ENCODE measurements around the gene CCAR1.
"Not testable (repeated sequence)": the region's sequence is repeated elsewhere in the genome, so short reads cannot be mapped to it uniquely, and the experiment has no call there.

CCAR1 gene

GRCh38 chr10:68697106-68697505, 23.9 kb upstream of the CCAR1 start:
- Histone ChIP-seq H3K4me2 (ENCODE audit: low read depth, low read length) (no peak overlapping the region), H3K9me3 (replicated peaks; ENCODE audit: insufficient read depth, low read length) (no peaks in the 10 kb centered on the region), H3F3A (ENCODE audit: insufficient read depth, low read length) (no peaks in the 10 kb centered on the region), H4K20me1 (ENCODE audit: insufficient read depth, low read length) (no peaks in the 10 kb centered on the region), H3K9ac (ENCODE audit: low read length) (no peak overlapping the region), H3K36me3 (replicated peaks; ENCODE audit: insufficient read depth, low read length) (no peaks in the 10 kb centered on the region), H3K27me3 (replicated peaks; ENCODE audit: insufficient read depth, low read length) (no peaks in the 10 kb centered on the region), H3K79me2 (ENCODE audit: low read length) (no peaks in the 10 kb centered on the region), H2AFZ (ENCODE audit: low read length) (no peak overlapping the region), H3K9me2 (replicated peaks; ENCODE audit: insufficient read depth, low read length) (no peaks in the 10 kb centered on the region), H3K27ac (ENCODE audit: low read length) (no peak overlapping the region), H3K4me3 (ENCODE audit: low read length) (no peak overlapping the region), H3K4me1 (ENCODE audit: low read length) (no peaks in the 10 kb centered on the region)
- no peak for TF ChIP-seq EZH2 (optimal IDR thresholded peaks at IDR 0.05; ENCODE audit: low read depth, low read length)
- no peak for TF ChIP-seq CTCF (IDR thresholded peaks at IDR 0.05; ENCODE audit: low read length)
- no peak for TF ChIP-seq EZH2phosphoT487 (IDR thresholded peaks at IDR 0.05; ENCODE audit: low read length)
- no peak for DNase-seq

DNA sequence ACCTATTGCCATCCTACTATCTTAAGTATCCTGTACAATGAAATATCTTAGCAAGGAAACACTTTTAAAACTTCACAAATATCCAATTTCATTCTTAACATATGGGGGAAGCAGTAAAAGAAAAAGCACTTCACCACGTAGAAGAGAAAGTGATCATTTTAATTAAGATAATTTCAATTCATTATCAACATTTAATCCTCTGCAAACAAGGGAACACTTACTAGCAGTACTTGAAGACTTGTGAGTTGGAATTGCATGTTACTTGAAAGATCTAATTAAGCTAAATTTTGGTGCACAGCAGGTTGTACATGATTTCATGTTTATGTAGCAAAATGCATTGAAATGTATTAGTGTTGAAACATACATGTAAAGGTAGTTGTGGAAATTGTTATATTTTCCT, 20.8 kb upstream of the CCAR1 start:
- Histone ChIP-seq H3K9me3 (replicated peaks; ENCODE audit: insufficient read depth, low read length) (no peaks in the 10 kb centered on the region), H3K36me3 (replicated peaks; ENCODE audit: insufficient read depth, low read length) (no peaks in the 10 kb centered on the region), H3K27ac (ENCODE audit: low read length) (no peak overlapping the region), H2AFZ (ENCODE audit: low read length) (no peak overlapping the region), H3K9ac (ENCODE audit: low read length) (no peak overlapping the region), H4K20me1 (ENCODE audit: insufficient read depth, low read length) (no peaks in the 10 kb centered on the region), H3K4me1 (ENCODE audit: low read length) (no peaks in the 10 kb centered on the region), H3F3A (ENCODE audit: insufficient read depth, low read length) (no peaks in the 10 kb centered on the region), H3K79me2 (ENCODE audit: low read length) (no peaks in the 10 kb centered on the region), H3K4me2 (ENCODE audit: low read depth, low read length) (no peak overlapping the region), H3K4me3 (ENCODE audit: low read length) (no peak overlapping the region), H3K9me2 (replicated peaks; ENCODE audit: insufficient read depth, low read length) (no peaks in the 10 kb centered on the region), H3K27me3 (replicated peaks; ENCODE audit: insufficient read depth, low read length) (no peaks in the 10 kb centered on the region)
- TF ChIP-seq EZH2 (optimal IDR thresholded peaks at IDR 0.05; ENCODE audit: low read depth, low read length) = no peak
- no peak for TF ChIP-seq EZH2phosphoT487 (IDR thresholded peaks at IDR 0.05; ENCODE audit: low read length)
- no peak for TF ChIP-seq CTCF (IDR thresholded peaks at IDR 0.05; ENCODE audit: low read length)
- DNase-seq = no peak

DNA sequence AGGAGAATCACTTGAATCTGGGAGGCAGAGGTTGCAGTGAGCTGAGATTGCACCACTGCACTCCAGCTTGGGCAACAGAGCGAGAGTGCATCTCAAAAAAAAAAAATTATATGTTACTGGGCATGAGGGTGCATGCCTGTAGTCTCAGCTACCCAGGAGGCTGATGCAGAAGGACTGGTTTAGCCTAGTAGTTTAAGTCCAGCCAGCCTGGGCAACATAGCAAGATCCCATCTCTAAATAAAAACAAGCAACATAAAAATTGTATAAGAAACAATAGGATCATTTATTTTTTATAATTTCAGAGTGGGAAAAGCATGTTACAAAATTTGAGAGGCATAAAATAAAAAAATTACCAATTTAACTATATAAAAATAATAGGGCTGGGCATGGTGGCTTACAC, 15.5 kb upstream of the CCAR1 start:
- TF ChIP-seq CTCF (IDR thresholded peaks at IDR 0.05; ENCODE audit: low read length) = no peak
- no peak for TF ChIP-seq EZH2phosphoT487 (IDR thresholded peaks at IDR 0.05; ENCODE audit: low read length)
- TF ChIP-seq EZH2 (optimal IDR thresholded peaks at IDR 0.05; ENCODE audit: low read depth, low read length) = no peak
- H3K9me3 ChIP-seq (replicated peaks; ENCODE audit: insufficient read depth, low read length) = no peaks in the 10 kb centered on the region
- H3F3A ChIP-seq (ENCODE audit: insufficient read depth, low read length) = no peaks in the 10 kb centered on the region
- H3K4me1 ChIP-seq (ENCODE audit: low read length) = no peaks in the 10 kb centered on the region
- no peak overlapping the region for H3K4me3 ChIP-seq (ENCODE audit: low read length)
- no peak overlapping the region for H3K9ac ChIP-seq (ENCODE audit: low read length)
- H3K27me3 ChIP-seq (replicated peaks; ENCODE audit: insufficient read depth, low read length) = no peaks in the 10 kb centered on the region
- H3K27ac ChIP-seq (ENCODE audit: low read length) = no peak overlapping the region
- no peaks in the 10 kb centered on the region for H3K79me2 ChIP-seq (ENCODE audit: low read length)
- no peaks in the 10 kb centered on the region for H4K20me1 ChIP-seq (ENCODE audit: insufficient read depth, low read length)
- H3K36me3 ChIP-seq (replicated peaks; ENCODE audit: insufficient read depth, low read length) = no peaks in the 10 kb centered on the region
- no peak overlapping the region for H3K4me2 ChIP-seq (ENCODE audit: low read depth, low read length)
- no peak for DNase-seq
- H3K9me2 ChIP-seq (replicated peaks; ENCODE audit: insufficient read depth, low read length) = no peaks in the 10 kb centered on the region
- no peak overlapping the region for H2AFZ ChIP-seq (ENCODE audit: low read length)

DNA sequence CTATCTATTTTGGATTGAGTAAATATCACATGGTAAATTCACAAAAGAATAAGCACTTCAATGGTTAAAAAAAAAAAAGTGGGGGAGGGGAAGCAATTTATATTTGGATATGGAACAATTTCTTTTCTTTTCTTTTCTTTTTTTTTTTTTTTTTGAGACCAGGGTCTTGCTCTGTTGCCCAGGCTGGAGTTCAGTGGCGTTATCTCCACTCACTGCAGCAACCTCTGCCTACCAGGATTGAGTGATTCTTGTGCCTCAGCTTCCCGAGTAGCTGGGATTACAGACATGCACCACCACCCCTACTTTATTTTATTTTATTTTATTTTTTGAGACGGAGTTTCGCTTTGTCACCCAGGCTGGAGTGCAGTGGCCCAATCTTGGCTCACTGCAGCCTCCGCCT, 12.1 kb upstream of the CCAR1 start:
- H3K4me2 ChIP-seq (ENCODE audit: low read depth, low read length); H3K4me3 ChIP-seq (ENCODE audit: low read length); H3K27ac ChIP-seq (ENCODE audit: low read length); H4K20me1 ChIP-seq (ENCODE audit: insufficient read depth, low read length); H3K9me3 ChIP-seq (replicated peaks; ENCODE audit: insufficient read depth, low read length); H2AFZ ChIP-seq (ENCODE audit: low read length); H3K79me2 ChIP-seq (ENCODE audit: low read length); H3K36me3 ChIP-seq (replicated peaks; ENCODE audit: insufficient read depth, low read length); H3K9me2 ChIP-seq (replicated peaks; ENCODE audit: insufficient read depth, low read length); H3K4me1 ChIP-seq (ENCODE audit: low read length); DNase-seq; H3K9ac ChIP-seq (ENCODE audit: low read length); H3K27me3 ChIP-seq (replicated peaks; ENCODE audit: insufficient read depth, low read length); H3F3A ChIP-seq (ENCODE audit: insufficient read depth, low read length): not testable (repeated sequence)

DNA sequence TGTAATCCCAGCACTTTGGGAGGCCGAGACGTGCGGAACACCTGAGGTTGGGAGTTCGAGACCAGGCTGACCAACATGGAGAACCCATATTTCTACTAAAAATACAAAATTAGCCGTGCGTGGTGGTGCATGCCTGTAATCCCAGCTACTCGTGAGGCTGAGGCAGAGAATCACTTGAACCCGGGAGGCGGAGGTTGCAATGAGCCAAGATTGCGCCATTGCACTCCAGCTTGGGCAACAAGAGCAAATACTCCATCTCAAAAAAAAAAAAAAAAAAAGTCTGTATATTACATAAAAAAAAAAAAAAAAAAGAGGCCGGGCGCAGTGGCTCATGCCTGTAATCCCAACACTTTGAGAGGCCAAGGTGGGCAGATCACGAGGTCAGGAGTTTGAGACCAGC, 8.0 kb upstream of the CCAR1 start:
- not testable (repeated sequence) for H3K9me2 ChIP-seq (replicated peaks; ENCODE audit: insufficient read depth, low read length); H3K4me1 ChIP-seq (ENCODE audit: low read length); DNase-seq; H3F3A ChIP-seq (ENCODE audit: insufficient read depth, low read length); H3K4me2 ChIP-seq (ENCODE audit: low read depth, low read length); H3K36me3 ChIP-seq (replicated peaks; ENCODE audit: insufficient read depth, low read length); H3K4me3 ChIP-seq (ENCODE audit: low read length); H4K20me1 ChIP-seq (ENCODE audit: insufficient read depth, low read length); H3K27me3 ChIP-seq (replicated peaks; ENCODE audit: insufficient read depth, low read length); H3K27ac ChIP-seq (ENCODE audit: low read length); H3K79me2 ChIP-seq (ENCODE audit: low read length); H3K9ac ChIP-seq (ENCODE audit: low read length); H3K9me3 ChIP-seq (replicated peaks; ENCODE audit: insufficient read depth, low read length); H2AFZ ChIP-seq (ENCODE audit: low read length)

Measured in MM.1S (cell line).